NT2/D1 (cell line): ENCODE data around the gene PASD1.

Experiments
- YY1 ChIP-seq: IDR thresholded peaks from 2 replicates; pipeline ENCODE4 v1.6.1; 2011; ENCODE audit not compliant: insufficient read length, insufficient read depth
- ZNF274 ChIP-seq: IDR thresholded peaks from 2 replicates; pipeline ENCODE4 v1.6.1; 2011; ENCODE audit warnings: mild to moderate bottlenecking, low read depth, low read length

- no peak for TF ChIP-seq ZNF274
- no peak for TF ChIP-seq YY1
Measured at GRCh38 chrX:151698485-151698884, 135.0 kb downstream of the PASD1 start.
